B cell (primary cell): ENCODE measurements around the gene DAB1. TPM values are rescaled to one million over a fixed set of nuclear protein-coding genes. Genes with fewer than 3 reads are reported as not detected.

Experiments
- ATAC-seq: fragments of 200-7000 bp; cut with Tn5 transposase; one replicate; pipeline ENCODE4 v1.10.0; 2021; ENCODE audit warnings: low read depth, mild to moderate bottlenecking, moderate number of reproducible peaks, moderate library complexity
- CTCF ChIA-PET: fragments of 350-600 bp; sonication (Branson Sonifier 250); formaldehyde crosslinking; loops from one replicate; lab custom pipeline; 2021; ENCODE audit warnings: antibody characterized with exemption, inconsistent platforms; lab: Charles Lee
- POLR2A ChIA-PET: fragments of 350-600 bp; sonication (Branson Sonifier 250); formaldehyde crosslinking; loops from one replicate; lab custom pipeline; 2021; ENCODE audit warnings: antibody characterized with exemption; lab: Charles Lee
- DNase-seq: peaks from one replicate; pipeline ENCODE4 v3.0.0; 2013
- H2AFZ ChIP-seq: 2 replicates; pipeline ENCODE4 v1.6.1; 2012; ENCODE audit warnings: mild to moderate bottlenecking, low read depth, low read length; ENCODE audit not compliant: insufficient read depth, poor library complexity, severe bottlenecking
- H3K27ac ChIP-seq, 2 donors: 1 replicate in 1 of 2; 2 replicates in 1 of 2; pipeline ENCODE4 v1.5.1; 2012 to 2013; ENCODE audit warnings: low read length in 2 of 2, mild to moderate bottlenecking in 2 of 2, moderate library complexity in 1 of 2
- H3K27me3 ChIP-seq, 4 experiments: fragments of 200-600 bp in 1 of 4; sonication (generic) in 1 of 4; replicated peaks in 1 of 4; 1 replicate in 2 of 4; 2 replicates in 2 of 4; pipeline versions ENCODE4 v1.6.1 to v1.7.0; 2013 to 2016; ENCODE audit warnings: low read length in 3 of 4, mild to moderate bottlenecking in 2 of 4, mixed read lengths in 1 of 4, moderate library complexity in 1 of 4; ENCODE audit not compliant: insufficient read depth in 4 of 4, control insufficient read depth in 3 of 4; ENCODE audit errors: control extremely low read depth in 1 of 4
- H3K36me3 ChIP-seq, 2 experiments: replicated peaks in 1 of 2; 1 replicate in 1 of 2; 2 replicates in 1 of 2; pipeline versions ENCODE4 v1.6.1 to v1.7.1; 2013; ENCODE audit warnings: low read length in 1 of 2; ENCODE audit not compliant: insufficient read depth in 2 of 2, control insufficient read depth in 1 of 2; ENCODE audit errors: control extremely low read depth in 1 of 2, extremely low read depth in 1 of 2
- H3K4me1 ChIP-seq, 2 donors: fragments of 200-600 bp in 1 of 2; sonication (generic) in 1 of 2; 1 replicate in 1 of 2; 2 replicates in 1 of 2; pipeline versions ENCODE4 v1.5.1 to v1.6.1; 2013 to 2017; ENCODE audit warnings: low read length in 2 of 2; ENCODE audit not compliant: control insufficient read depth in 2 of 2, insufficient read depth in 2 of 2
- H3K4me2 ChIP-seq: replicated peaks from 2 replicates; pipeline ENCODE3; 2012; ENCODE audit warnings: mild to moderate bottlenecking, low read depth, low read length; ENCODE audit not compliant: poor library complexity, severe bottlenecking
- H3K4me3 ChIP-seq, 5 experiments: fragments of 200-600 bp in 1 of 5; sonication (generic) in 1 of 5; 1 replicate in 3 of 5; 2 replicates in 2 of 5; pipeline versions ENCODE4 v1.5.1 to v1.7.0; 2011 to 2016; ENCODE audit warnings: low read length in 4 of 5, mild to moderate bottlenecking in 4 of 5, low read depth in 2 of 5, control low read depth in 1 of 5, moderate library complexity in 1 of 5; ENCODE audit not compliant: insufficient read depth in 1 of 5; ENCODE audit errors: control extremely low read depth in 1 of 5, extremely low read depth in 1 of 5
- H3K79me2 ChIP-seq: fragments of 200-600 bp; sonication (generic); one replicate; pipeline ENCODE4 v1.6.0; 2016; ENCODE audit warnings: low read length; ENCODE audit not compliant: control insufficient read depth, insufficient read depth
- H3K9ac ChIP-seq: fragments of 200-600 bp; sonication (generic); 2 replicates; pipeline ENCODE4 v1.6.1; 2017; ENCODE audit warnings: mild to moderate bottlenecking, low read length, moderate library complexity
- H3K9me3 ChIP-seq, 3 donors: one replicate each; pipeline versions ENCODE4 v1.6.1 to v1.7.1; 2013; ENCODE audit warnings: low read length in 2 of 3; ENCODE audit not compliant: control insufficient read depth in 2 of 3, insufficient read depth in 1 of 3; ENCODE audit errors: control extremely low read depth in 1 of 3
- H4K20me1 ChIP-seq: 2 replicates; pipeline ENCODE4 v1.6.0; 2012; ENCODE audit warnings: mild to moderate bottlenecking, low read length; ENCODE audit not compliant: insufficient read depth, control insufficient read depth, poor library complexity, severe bottlenecking
- H3K27ac Mint-ChIP-seq: one replicate; pipeline ENCODE4 v1.8.0; 2021; ENCODE audit warnings: mixed read lengths
- H3K27me3 Mint-ChIP-seq: one replicate; pipeline ENCODE4 v1.8.0; 2021; ENCODE audit warnings: mixed read lengths
- H3K4me1 Mint-ChIP-seq: one replicate; pipeline ENCODE4 v1.8.0; 2021; ENCODE audit warnings: mixed read lengths
- H3K4me3 Mint-ChIP-seq: one replicate; pipeline ENCODE4 v1.8.0; 2021; ENCODE audit warnings: mixed read lengths
- H3K9me3 Mint-ChIP-seq: one replicate; pipeline ENCODE4 v1.8.0; 2022; ENCODE audit warnings: mixed read lengths; ENCODE audit not compliant: insufficient read depth
- EZH2 ChIP-seq: IDR thresholded peaks from 2 replicates; pipeline ENCODE4 v1.6.1; 2012; ENCODE audit warnings: borderline replicate concordance, low read depth, mild to moderate bottlenecking, moderate library complexity, low read length; ENCODE audit not compliant: insufficient read depth, poor library complexity, severe bottlenecking
- WGBS: methylation state at CpG from one replicate; pipeline ENCODE4 v1.1.5; 2013; ENCODE audit warnings: missing lambda C conversion rate; ENCODE audit not compliant: insufficient coverage; 5-methylcytosine and 5-hydroxymethylcytosine counted together
- intact Hi-C: fragments of 100-400 bp; cut with micrococcal nuclease; formaldehyde crosslinking; loops from one replicate; pipeline ENCODE4 v1.10.0; 2022
- polyA plus RNA-seq: library from polyadenylated mRNA; depleted of rRNA; stranded (reverse); fragments of >200 nt; gene quantifications from 2 replicates; pipeline ENCODE4 v1.2.3, GENCODE V29; 2012
- total RNA-seq, 2 donors: library from RNA; stranded (reverse); fragments of 120-200 nt in 1 of 2; gene quantifications; 1 replicate in 1 of 2; 2 replicates in 1 of 2; pipeline versions ENCODE4 v1.2.3 to v1.2.4, GENCODE V29; 2013 to 2022
- TF ChIP-seq, protein P1 (sequence below): fragments of 200-600 bp; IDR thresholded peaks from one replicate; pipeline ENCODE4 v1.8.0; 2022; ENCODE audit warnings: antibody characterized with exemption, mild to moderate bottlenecking

Gene DAB1
- total and polyA plus RNA-seq, 2 donors (not counting 1 experiment from before 2014, with no cell fraction given) = not detected

DNA sequence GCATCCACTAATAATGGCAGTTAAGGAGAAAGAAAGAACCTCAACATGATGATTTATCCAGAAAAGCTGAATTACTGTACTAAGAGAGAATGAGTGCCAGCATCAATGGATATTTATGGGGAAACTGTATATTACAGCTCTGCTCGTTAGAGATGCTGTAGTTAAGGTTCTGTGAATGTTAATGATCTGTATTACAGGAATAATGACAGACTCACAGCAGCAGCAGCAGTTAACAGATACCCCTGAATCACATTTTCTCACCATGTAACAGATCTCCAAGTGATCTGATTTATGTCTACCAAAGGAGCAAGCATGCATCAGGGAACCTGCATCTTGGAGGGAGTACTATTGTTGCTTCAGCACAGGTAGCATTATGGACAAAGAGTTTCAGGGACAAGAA is 377.4 kb downstream of the DAB1 start:
- DNase-seq (no peak), ATAC-seq (no peak)
- no peak overlapping the region for H3K4me3 ChIP-seq
- intact Hi-C loops = no loop called here
- Mint-ChIP-seq H3K4me3 (no peak overlapping the region), H3K4me1 (no peaks in the 10 kb centered on the region), H3K27me3 (peaks cover 16% of the 10 kb centered on the region), H3K9me3 (no peaks in the 10 kb centered on the region), H3K27ac (no peak overlapping the region)
- H3K4me1 ChIP-seq = no peaks in the 10 kb centered on the region
- H3K9me3 ChIP-seq = no peaks in the 10 kb centered on the region
- H3K4me2 ChIP-seq = no peak overlapping the region
- H3K27ac ChIP-seq = no peak overlapping the region
- POLR2A ChIA-PET = no interaction called here
- CTCF ChIA-PET = no interaction called here
- no peak for TF ChIP-seq EZH2
- TF ChIP-seq, protein P1, sequence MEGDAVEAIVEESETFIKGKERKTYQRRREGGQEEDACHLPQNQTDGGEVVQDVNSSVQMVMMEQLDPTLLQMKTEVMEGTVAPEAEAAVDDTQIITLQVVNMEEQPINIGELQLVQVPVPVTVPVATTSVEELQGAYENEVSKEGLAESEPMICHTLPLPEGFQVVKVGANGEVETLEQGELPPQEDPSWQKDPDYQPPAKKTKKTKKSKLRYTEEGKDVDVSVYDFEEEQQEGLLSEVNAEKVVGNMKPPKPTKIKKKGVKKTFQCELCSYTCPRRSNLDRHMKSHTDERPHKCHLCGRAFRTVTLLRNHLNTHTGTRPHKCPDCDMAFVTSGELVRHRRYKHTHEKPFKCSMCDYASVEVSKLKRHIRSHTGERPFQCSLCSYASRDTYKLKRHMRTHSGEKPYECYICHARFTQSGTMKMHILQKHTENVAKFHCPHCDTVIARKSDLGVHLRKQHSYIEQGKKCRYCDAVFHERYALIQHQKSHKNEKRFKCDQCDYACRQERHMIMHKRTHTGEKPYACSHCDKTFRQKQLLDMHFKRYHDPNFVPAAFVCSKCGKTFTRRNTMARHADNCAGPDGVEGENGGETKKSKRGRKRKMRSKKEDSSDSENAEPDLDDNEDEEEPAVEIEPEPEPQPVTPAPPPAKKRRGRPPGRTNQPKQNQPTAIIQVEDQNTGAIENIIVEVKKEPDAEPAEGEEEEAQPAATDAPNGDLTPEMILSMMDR = no peak
- WGBS = no CpG with 5 or more reads among the region's 1 CpG
- no peak overlapping the region for H3K9ac ChIP-seq
- H4K20me1 ChIP-seq = no peaks in the 10 kb centered on the region
- H3K27me3 ChIP-seq = no peaks in the 10 kb centered on the region
- no peaks in the 10 kb centered on the region for H3K36me3 ChIP-seq
- no peaks in the 10 kb centered on the region for H3K79me2 ChIP-seq
- H2AFZ ChIP-seq = no peak overlapping the region

DNA sequence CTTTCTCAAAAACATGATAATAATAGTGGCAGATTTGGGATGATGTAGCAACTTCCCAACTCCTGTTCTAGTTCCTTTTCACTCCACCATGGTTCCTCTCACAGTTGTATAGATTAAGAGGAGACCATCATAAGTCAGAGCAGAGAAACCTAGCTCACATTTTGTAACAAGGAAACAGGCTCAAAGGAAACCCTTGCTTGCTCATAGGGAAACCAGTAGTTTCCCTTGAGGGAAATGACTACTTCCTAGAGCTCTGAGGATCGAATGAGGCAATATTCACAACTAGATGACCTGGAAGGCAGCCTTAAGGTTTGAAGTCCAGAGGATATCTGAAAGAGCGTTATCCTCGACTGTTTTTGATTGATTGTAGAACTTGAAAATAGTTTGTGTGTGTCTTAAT is 382.0 kb downstream of the DAB1 start:
- Histone ChIP-seq H3K9ac (no peak overlapping the region), H3K79me2 (no peaks in the 10 kb centered on the region), H4K20me1 (no peaks in the 10 kb centered on the region), H3K36me3 (no peaks in the 10 kb centered on the region), H3K4me3 (no peak overlapping the region), H3K4me1 (no peaks in the 10 kb centered on the region), H3K27me3 (no peaks in the 10 kb centered on the region), H2AFZ (no peak overlapping the region), H3K4me2 (no peak overlapping the region), H3K27ac (no peak overlapping the region), H3K9me3 (no peaks in the 10 kb centered on the region)
- peaks cover 8% of the 10 kb centered on the region for H3K27me3 Mint-ChIP-seq
- intact Hi-C loops = no loop called here
- no peak overlapping the region for H3K4me3 Mint-ChIP-seq
- DNase-seq = no peak
- WGBS = 33% methylated on average over 1 of the region's 3 CpGs
- ChIA-PET POLR2A (no interaction called here), CTCF (no interaction called here)
- no peak for ATAC-seq
- TF ChIP-seq, protein P1 = no peak
- TF ChIP-seq EZH2 = no peak
- H3K9me3 Mint-ChIP-seq = no peaks in the 10 kb centered on the region
- no peak overlapping the region for H3K27ac Mint-ChIP-seq
- H3K4me1 Mint-ChIP-seq = no peaks in the 10 kb centered on the region
